OCI-LY3 (cell line): ENCODE data around the gene PRPF31.

ENCODE experiments used
- H2AFZ ChIP-seq: fragments of 200-600, 300-600 bp; shearing (Covaris generic); 2 replicates; pipeline ENCODE4 v1.6.0; 2014; ENCODE audit warnings: antibody characterized with exemption, low read depth, low read length
- H3K27ac ChIP-seq: fragments of 200-600, 300-600 bp; sonication (generic); 2 replicates; pipeline ENCODE4 v1.5.1; 2014; ENCODE audit warnings: mild to moderate bottlenecking, low read length, moderate library complexity, mixed read lengths
- H3K27me3 ChIP-seq: fragments of 200-600, 300-600 bp; sonication (generic); 2 replicates; pipeline ENCODE4 v1.6.1; 2014; ENCODE audit warnings: low read depth, low read length, mixed read lengths
- H3K36me3 ChIP-seq: fragments of 200-600, 300-600 bp; sonication (generic); replicated peaks from 2 replicates; pipeline ENCODE3; 2014; ENCODE audit warnings: low read depth, low read length, mixed read lengths
- H3K4me1 ChIP-seq: fragments of 300-600, 200-600 bp; sonication (generic); 2 replicates; pipeline ENCODE4 v1.6.1; 2014; ENCODE audit warnings: low read length, mixed read lengths
- H3K4me2 ChIP-seq: fragments of 200-600, 300-600 bp; sonication (generic); 2 replicates; pipeline ENCODE4 v1.6.1; 2014; ENCODE audit warnings: low read length, mixed read lengths
- H3K4me3 ChIP-seq: fragments of 300-600, 200-600 bp; sonication (generic); 2 replicates; pipeline ENCODE4 v1.5.1; 2014; ENCODE audit warnings: antibody characterized with exemption, mild to moderate bottlenecking, low read length, moderate library complexity
- H3K79me2 ChIP-seq: fragments of 300-600, 200-600 bp; shearing (Covaris generic); 2 replicates; pipeline ENCODE4 v1.6.1; 2014; ENCODE audit warnings: mild to moderate bottlenecking, low read length, mixed read lengths
- H3K9ac ChIP-seq: fragments of 300-600, 200-600 bp; shearing (Covaris generic); 2 replicates; pipeline ENCODE4 v1.6.0; 2014; ENCODE audit warnings: mild to moderate bottlenecking, low read length, moderate library complexity
- H3K9me3 ChIP-seq: fragments of 200-600, 300-600 bp; shearing (Covaris generic); 2 replicates; pipeline ENCODE4 v1.6.1; 2014; ENCODE audit warnings: low read length, mixed read lengths; ENCODE audit not compliant: insufficient read depth
- H4K20me1 ChIP-seq: fragments of 200-600, 300-600 bp; sonication (generic); 2 replicates; pipeline ENCODE4 v1.6.1; 2016; ENCODE audit warnings: low read length, mixed read lengths; ENCODE audit not compliant: insufficient read depth
- EZH2phosphoT487 ChIP-seq: fragments of 200-600 bp; shearing (Covaris generic); IDR thresholded peaks from 2 replicates; pipeline ENCODE4 v1.6.1; 2018; ENCODE audit warnings: antibody characterized with exemption, mixed run types, low read depth
- TF ChIP-seq, protein P1 (sequence below): fragments of 200-600, 300-600 bp; sonication (generic); IDR thresholded peaks from 2 replicates; pipeline ENCODE4 v1.5.1; 2014; ENCODE audit warnings: antibody characterized with exemption, low read length, low read depth

Gene PRPF31

DNA sequence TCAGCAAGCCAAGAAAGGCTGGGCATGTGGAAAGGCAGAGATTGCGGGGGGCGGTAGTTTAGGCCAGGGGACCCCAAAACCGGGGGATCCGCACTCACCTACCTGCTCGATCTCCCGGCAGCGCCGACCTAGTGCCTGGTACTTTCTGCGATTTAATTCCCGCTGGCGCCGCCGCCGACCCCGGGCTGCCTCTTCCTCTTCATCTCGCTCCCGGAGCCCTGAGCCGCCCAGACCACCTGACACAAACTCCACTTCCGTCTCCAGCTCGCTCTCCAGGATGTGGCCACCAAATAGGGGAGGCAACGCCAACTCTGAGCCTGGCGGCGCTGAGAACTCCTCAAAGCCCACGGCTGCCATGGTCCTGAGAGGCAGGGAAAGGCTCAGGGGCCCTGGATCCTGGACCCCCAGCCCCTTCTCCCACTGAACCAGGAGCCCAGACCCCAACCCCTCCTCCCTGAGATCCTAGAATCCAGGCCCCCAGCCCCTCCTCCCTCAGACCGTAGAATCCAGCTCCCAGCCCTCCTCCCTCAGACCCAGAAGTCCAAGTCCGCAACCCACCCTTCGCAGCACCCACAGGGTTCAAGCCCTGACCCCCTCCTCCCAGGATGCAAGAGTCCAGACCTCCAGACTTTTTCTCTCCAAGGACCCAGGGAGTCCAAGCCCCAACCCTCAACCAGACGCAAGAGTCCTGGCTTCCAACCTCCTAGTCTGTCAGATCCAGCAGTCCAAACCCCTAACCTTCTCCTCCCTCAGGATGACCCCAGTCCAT, 1.0 kb upstream of the PRPF31 start:
- Histone ChIP-seq H3K79me2 (peaks cover 43% of the 10 kb centered on the region), H3K4me1 (peaks cover 8% of the 10 kb centered on the region), H4K20me1 (no peaks in the 10 kb centered on the region), H3K36me3 (peaks cover 24% of the 10 kb centered on the region), H3K4me2 (peak overlapping the region; percentile 88), H3K4me3 (peak overlapping the region; percentile 78), H3K9ac (peak overlapping the region; percentile 87), H3K27ac (peak overlapping the region; percentile 75), H3K9me3 (no peaks in the 10 kb centered on the region), H3K27me3 (no peaks in the 10 kb centered on the region), H2AFZ (peak overlapping the region; percentile 95; the same call in 1 of the 2 replicates)
- TF ChIP-seq EZH2phosphoT487 = no peak
- TF ChIP-seq, protein P1, sequence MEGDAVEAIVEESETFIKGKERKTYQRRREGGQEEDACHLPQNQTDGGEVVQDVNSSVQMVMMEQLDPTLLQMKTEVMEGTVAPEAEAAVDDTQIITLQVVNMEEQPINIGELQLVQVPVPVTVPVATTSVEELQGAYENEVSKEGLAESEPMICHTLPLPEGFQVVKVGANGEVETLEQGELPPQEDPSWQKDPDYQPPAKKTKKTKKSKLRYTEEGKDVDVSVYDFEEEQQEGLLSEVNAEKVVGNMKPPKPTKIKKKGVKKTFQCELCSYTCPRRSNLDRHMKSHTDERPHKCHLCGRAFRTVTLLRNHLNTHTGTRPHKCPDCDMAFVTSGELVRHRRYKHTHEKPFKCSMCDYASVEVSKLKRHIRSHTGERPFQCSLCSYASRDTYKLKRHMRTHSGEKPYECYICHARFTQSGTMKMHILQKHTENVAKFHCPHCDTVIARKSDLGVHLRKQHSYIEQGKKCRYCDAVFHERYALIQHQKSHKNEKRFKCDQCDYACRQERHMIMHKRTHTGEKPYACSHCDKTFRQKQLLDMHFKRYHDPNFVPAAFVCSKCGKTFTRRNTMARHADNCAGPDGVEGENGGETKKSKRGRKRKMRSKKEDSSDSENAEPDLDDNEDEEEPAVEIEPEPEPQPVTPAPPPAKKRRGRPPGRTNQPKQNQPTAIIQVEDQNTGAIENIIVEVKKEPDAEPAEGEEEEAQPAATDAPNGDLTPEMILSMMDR = no peak

DNA sequence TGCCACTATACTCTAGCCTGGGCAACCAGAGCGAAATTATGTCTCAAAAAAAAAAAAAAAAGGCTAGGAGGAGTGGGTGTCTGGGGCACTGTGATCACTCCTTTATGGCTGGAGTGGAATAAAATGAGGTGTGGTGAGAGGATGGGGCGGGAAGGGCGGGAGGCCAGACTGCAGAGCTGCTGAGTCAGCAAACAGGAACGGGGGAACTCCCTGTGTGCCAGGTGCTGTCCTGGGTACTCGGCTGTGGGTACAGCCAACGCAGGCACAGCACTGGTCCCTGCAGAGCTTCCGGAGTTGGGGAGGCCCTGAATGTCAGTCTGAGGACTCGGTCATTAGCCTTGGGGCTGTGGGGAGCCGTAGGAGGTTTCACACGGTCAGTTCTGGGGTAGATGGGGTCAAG, 5.7 kb downstream of the PRPF31 start:
- H3K27ac ChIP-seq = no peak overlapping the region
- no peak overlapping the region for H3K4me3 ChIP-seq
- peaks cover 45% of the 10 kb centered on the region for H3K36me3 ChIP-seq
- peaks cover 18% of the 10 kb centered on the region for H3K79me2 ChIP-seq
- H3K9me3 ChIP-seq = no peaks in the 10 kb centered on the region
- TF ChIP-seq, protein P1 = no peak
- TF ChIP-seq EZH2phosphoT487 = no peak
- no peak overlapping the region for H3K9ac ChIP-seq
- H2AFZ ChIP-seq = no peak overlapping the region
- no peaks in the 10 kb centered on the region for H4K20me1 ChIP-seq
- no peaks in the 10 kb centered on the region for H3K27me3 ChIP-seq
- peaks cover 7% of the 10 kb centered on the region for H3K4me1 ChIP-seq
- H3K4me2 ChIP-seq = no peak overlapping the region

DNA sequence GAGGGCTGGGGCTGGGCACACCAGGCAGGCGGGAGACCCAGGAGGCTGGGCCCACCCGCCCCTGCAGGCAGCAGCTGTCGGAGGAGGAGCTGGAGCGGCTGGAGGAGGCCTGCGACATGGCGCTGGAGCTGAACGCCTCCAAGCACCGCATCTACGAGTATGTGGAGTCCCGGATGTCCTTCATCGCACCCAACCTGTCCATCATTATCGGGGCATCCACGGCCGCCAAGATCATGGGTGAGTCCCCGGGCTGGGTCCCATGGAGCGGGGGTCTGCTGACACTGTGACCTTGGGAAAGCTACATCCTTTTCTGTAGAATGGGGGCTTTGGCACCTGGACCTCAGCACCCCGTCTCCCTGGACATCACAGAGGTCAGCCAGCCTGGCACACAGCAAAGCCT, 8.1 kb downstream of the PRPF31 start:
- Histone ChIP-seq H3K9me3 (no peaks in the 10 kb centered on the region), H2AFZ (no peak overlapping the region), H3K27ac (no peak overlapping the region), H3K9ac (no peak overlapping the region), H3K4me1 (no peaks in the 10 kb centered on the region), H3K4me3 (no peak overlapping the region), H4K20me1 (no peaks in the 10 kb centered on the region), H3K27me3 (no peaks in the 10 kb centered on the region), H3K4me2 (no peak overlapping the region), H3K36me3 (peaks cover 56% of the 10 kb centered on the region), H3K79me2 (no peaks in the 10 kb centered on the region)
- TF ChIP-seq EZH2phosphoT487 = no peak
- TF ChIP-seq, protein P1 = no peak

DNA sequence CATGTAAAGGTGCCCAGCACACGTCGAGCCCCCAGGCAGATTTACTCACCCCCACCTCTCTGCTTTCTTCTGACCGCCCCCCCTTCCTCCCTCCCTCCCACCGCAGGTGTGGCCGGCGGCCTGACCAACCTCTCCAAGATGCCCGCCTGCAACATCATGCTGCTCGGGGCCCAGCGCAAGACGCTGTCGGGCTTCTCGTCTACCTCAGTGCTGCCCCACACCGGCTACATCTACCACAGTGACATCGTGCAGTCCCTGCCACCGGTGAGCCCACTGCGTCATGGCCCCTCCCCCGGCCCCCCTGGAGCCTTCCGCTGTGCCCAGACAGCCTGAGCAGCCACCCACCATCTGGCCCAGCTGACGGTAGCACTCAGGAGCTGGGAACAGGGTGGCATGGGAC, 8.8 kb downstream of the PRPF31 start:
- H4K20me1 ChIP-seq = no peaks in the 10 kb centered on the region
- H3K27ac ChIP-seq = no peak overlapping the region
- no peaks in the 10 kb centered on the region for H3K4me1 ChIP-seq
- no peak overlapping the region for H2AFZ ChIP-seq
- H3K4me3 ChIP-seq = no peak overlapping the region
- TF ChIP-seq EZH2phosphoT487 = no peak
- TF ChIP-seq, protein P1 = no peak
- peaks cover 63% of the 10 kb centered on the region for H3K36me3 ChIP-seq
- no peak overlapping the region for H3K4me2 ChIP-seq
- H3K79me2 ChIP-seq = no peaks in the 10 kb centered on the region
- no peaks in the 10 kb centered on the region for H3K27me3 ChIP-seq
- no peaks in the 10 kb centered on the region for H3K9me3 ChIP-seq
- no peak overlapping the region for H3K9ac ChIP-seq
